ENCODE measurements around the gene WDR36.
"Not testable (repeated sequence)": the region's sequence is repeated elsewhere in the genome, so short reads cannot be mapped to it uniquely, and the experiment has no call there.

WDR36 gene

GRCh38 chr5:111134087-111134486 lies 41.9 kb downstream of the WDR36 start:
- FAIRE-seq = no peak
- TF ChIP-seq, protein P1, sequence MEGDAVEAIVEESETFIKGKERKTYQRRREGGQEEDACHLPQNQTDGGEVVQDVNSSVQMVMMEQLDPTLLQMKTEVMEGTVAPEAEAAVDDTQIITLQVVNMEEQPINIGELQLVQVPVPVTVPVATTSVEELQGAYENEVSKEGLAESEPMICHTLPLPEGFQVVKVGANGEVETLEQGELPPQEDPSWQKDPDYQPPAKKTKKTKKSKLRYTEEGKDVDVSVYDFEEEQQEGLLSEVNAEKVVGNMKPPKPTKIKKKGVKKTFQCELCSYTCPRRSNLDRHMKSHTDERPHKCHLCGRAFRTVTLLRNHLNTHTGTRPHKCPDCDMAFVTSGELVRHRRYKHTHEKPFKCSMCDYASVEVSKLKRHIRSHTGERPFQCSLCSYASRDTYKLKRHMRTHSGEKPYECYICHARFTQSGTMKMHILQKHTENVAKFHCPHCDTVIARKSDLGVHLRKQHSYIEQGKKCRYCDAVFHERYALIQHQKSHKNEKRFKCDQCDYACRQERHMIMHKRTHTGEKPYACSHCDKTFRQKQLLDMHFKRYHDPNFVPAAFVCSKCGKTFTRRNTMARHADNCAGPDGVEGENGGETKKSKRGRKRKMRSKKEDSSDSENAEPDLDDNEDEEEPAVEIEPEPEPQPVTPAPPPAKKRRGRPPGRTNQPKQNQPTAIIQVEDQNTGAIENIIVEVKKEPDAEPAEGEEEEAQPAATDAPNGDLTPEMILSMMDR (IDR thresholded peaks at IDR 0.05; ENCODE audit: insufficient read depth, missing control alignments) = no peak
- no peak for DNase-seq (ENCODE audit: insufficient read length, low spot score)

GRCh38 chr5:111134864-111135263 lies 42.7 kb downstream of the WDR36 start:
- FAIRE-seq = no peak
- TF ChIP-seq, protein P1 (IDR thresholded peaks at IDR 0.05; ENCODE audit: insufficient read depth, missing control alignments) = no peak

GRCh38 chr5:111135363-111135762 lies 43.2 kb downstream of the WDR36 start:
- TF ChIP-seq, protein P1 (IDR thresholded peaks at IDR 0.05; ENCODE audit: insufficient read depth, missing control alignments) = no peak
- DNase-seq (ENCODE audit: insufficient read length, low spot score) = no peak
- no peak for FAIRE-seq

More at GRCh38 chr5:111134864-111135263, 42.7 kb downstream of the WDR36 start:
- DNase-seq (ENCODE audit: insufficient read length, low spot score) = no peak

GRCh38 chr5:111135946-111136345 lies 43.8 kb downstream of the WDR36 start:
- DNase-seq (ENCODE audit: insufficient read length, low spot score) = no peak
- no peak for FAIRE-seq
- TF ChIP-seq, protein P1 (IDR thresholded peaks at IDR 0.05; ENCODE audit: insufficient read depth, missing control alignments) = no peak

DNA sequence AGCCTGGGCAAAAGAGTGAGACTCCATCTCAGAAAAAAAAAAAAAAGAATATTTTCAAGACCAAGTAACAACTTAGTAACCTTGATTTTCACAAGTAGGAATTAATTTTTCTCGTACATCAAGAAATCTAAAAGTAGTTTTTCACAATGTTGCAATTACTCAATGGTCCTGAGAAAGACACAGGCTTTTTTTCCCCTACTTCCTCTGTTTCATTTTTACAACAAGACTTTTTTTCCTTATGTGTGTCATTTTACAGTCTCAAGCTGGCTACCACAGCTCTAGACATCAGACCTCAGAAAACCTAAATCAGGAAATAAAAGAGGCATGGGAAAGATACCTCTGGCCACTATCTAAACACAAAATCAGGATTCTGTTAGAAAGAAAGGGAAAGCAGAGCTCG lies 45.9 kb downstream of the WDR36 start:
- DNase-seq (ENCODE audit: insufficient read length, low spot score) = no peak
- TF ChIP-seq, protein P1 (IDR thresholded peaks at IDR 0.05; ENCODE audit: insufficient read depth, missing control alignments) = no peak
- no peak for FAIRE-seq

DNA sequence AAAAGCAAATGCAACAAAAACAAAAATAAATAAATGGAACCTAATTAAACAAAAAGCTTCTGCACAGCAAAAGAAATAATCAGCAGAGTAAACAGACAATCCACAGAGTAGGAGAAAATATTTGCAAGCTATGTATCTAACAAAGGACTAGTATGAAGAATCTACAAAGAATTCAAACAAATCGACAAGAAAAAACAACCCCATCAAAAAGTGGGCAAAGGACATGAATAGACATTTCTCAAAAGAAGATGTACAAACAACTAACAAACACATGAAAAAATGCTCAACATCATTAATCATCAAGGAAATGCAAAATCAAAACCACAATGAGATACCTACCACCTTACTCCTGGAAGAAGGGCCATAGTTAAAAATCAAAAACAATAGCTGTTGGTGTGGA lies 49.3 kb downstream of the WDR36 start:
- DNase-seq (ENCODE audit: insufficient read length, low spot score); FAIRE-seq: not testable (repeated sequence)

- DNase-seq (ENCODE audit: insufficient read length, low spot score) (no peak), FAIRE-seq (no peak)
- TF ChIP-seq, protein P1 (IDR thresholded peaks at IDR 0.05; ENCODE audit: insufficient read depth, missing control alignments) = peak; percentile 23
Observed at GRCh38 chr5:111142932-111143331, 50.8 kb downstream of the WDR36 start.

DNA sequence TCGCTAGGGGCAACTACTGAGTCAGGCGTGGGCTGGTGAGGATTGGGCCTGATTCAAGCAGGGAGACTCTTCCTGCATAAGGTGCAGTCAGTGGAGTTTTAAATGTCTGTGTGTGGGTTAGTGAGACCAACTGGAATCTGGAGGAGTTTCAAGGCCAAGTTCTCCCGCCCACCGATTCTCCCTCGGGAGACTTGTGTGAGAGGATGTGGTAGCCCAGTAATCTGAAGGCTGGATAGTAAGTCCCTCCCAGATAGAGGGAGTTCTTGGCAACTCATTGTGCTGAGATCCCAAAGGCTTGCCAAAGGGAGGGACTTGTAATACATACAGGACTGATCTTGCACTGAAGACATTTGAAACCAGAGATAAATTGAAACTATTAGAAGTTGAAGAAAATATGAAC lies 51.8 kb downstream of the WDR36 start:
- FAIRE-seq (no peak), DNase-seq (ENCODE audit: insufficient read length, low spot score) (no peak)
- TF ChIP-seq, protein P1 (IDR thresholded peaks at IDR 0.05; ENCODE audit: insufficient read depth, missing control alignments) = no peak
